ENCODE results near the gene CD58.

GRCh38 chr1:116514708-116515525, 55.9 kb downstream of the CD58 start:
- TF ChIP-seq POLR2A (IDR thresholded peaks at IDR 0.05; ENCODE audit: low read depth), result no peak
- no peak for TF ChIP-seq CTCF (IDR thresholded peaks at IDR 0.05)
